ENCODE measurements around the gene TNFRSF21. TPM values are rescaled to one million over a fixed set of nuclear protein-coding genes. Genes with fewer than 3 reads are reported as not detected.
A peak's percentile ranks its signal among the peaks of the same experiment; 100 is the strongest.
"Not testable (repeated sequence)": the region's sequence is repeated elsewhere in the genome, so short reads cannot be mapped to it uniquely, and the experiment has no call there.

The TNFRSF21 gene
- total and polyA plus RNA-seq, 4 donors: 3.7 to 6.0 (median 4.2) TPM

DNA sequence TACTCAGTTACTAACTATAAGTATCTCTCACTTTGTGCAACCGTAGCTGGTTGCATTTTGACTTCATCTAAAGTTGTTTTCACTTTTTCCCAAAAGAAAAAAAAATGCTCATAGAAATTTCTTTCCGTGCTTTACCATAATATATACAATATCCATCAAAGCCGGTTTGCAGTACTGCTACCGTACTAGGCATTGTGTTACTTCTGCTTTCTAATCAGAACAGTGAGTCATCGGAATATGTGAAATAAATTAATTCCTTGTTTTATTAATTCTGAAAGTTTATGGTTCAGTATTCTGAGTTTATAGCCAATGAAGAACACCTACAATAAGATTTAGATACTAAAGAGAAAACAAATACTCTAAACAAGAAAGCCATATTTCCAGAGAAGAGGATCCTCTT, 72.5 kb downstream of the TNFRSF21 start:
- H3K36me3 ChIP-seq (ENCODE audit: control insufficient read depth in 1 of 2, insufficient read depth in 2 of 2, low read length in 1 of 2): no peaks in the 10 kb centered on the region
- H3K27ac ChIP-seq (ENCODE audit: low read depth in 1 of 2, low read length in 2 of 2): no peak overlapping the region
- DNase-seq: no peak
- H3K9me3 ChIP-seq (ENCODE audit: control insufficient read depth, low read length): no peaks in the 10 kb centered on the region
- no peak for ATAC-seq (ENCODE audit: low FRiP score)
- intact Hi-C loops (cut with DNase I): no loop called here
- WGBS, 2 donors: 91 to 94% methylated on average over 5 of the region's 5 CpGs
- H3K4me3 ChIP-seq (ENCODE audit: low read length in 2 of 2): no peak overlapping the region
- no peaks in the 10 kb centered on the region for H3K27me3 ChIP-seq (ENCODE audit: control insufficient read depth in 1 of 2, insufficient read depth in 2 of 2, low read length in 1 of 2)
- no peaks in the 10 kb centered on the region for H3K4me1 ChIP-seq (ENCODE audit: control insufficient read depth in 1 of 2, insufficient read depth in 2 of 2, low read length in 2 of 2)

GRCh38 chr6:47235964-47236760, 73.5 kb downstream of the TNFRSF21 start:
- Histone ChIP-seq H3K9me3 (ENCODE audit: control insufficient read depth, low read length) (no peaks in the 10 kb centered on the region), H3K36me3 (ENCODE audit: control insufficient read depth in 1 of 2, insufficient read depth in 2 of 2, low read length in 1 of 2) (no peaks in the 10 kb centered on the region), H3K27me3 (ENCODE audit: control insufficient read depth in 1 of 2, insufficient read depth in 2 of 2, low read length in 1 of 2) (no peaks in the 10 kb centered on the region), H3K27ac (ENCODE audit: low read depth in 1 of 2, low read length in 2 of 2) (no peak overlapping the region), H3K4me3 (ENCODE audit: low read length in 2 of 2) (no peak overlapping the region), H3K4me1 (ENCODE audit: control insufficient read depth in 1 of 2, insufficient read depth in 2 of 2, low read length in 2 of 2) (no peaks in the 10 kb centered on the region)
- intact Hi-C loops (cut with DNase I): no loop called here
- ATAC-seq (ENCODE audit: low FRiP score) (no peak), DNase-seq (peak in 1 of 2 donors; percentile 50)
- WGBS, 2 donors: 57 to 60% methylated on average over 8 of the region's 8 CpGs

- Histone ChIP-seq H3K27me3 (ENCODE audit: control insufficient read depth in 1 of 2, insufficient read depth in 2 of 2, low read length in 1 of 2) (no peaks in the 10 kb centered on the region), H3K4me1 (ENCODE audit: control insufficient read depth in 1 of 2, insufficient read depth in 2 of 2, low read length in 2 of 2) (no peaks in the 10 kb centered on the region), H3K36me3 (ENCODE audit: control insufficient read depth in 1 of 2, insufficient read depth in 2 of 2, low read length in 1 of 2) (no peaks in the 10 kb centered on the region), H3K4me3 (ENCODE audit: low read length in 2 of 2) (no peak overlapping the region), H3K27ac (ENCODE audit: low read depth in 1 of 2, low read length in 2 of 2) (no peak overlapping the region), H3K9me3 (ENCODE audit: control insufficient read depth, low read length) (no peaks in the 10 kb centered on the region)
- ATAC-seq (ENCODE audit: low FRiP score) (no peak), DNase-seq (no peak)
- WGBS, 2 donors: 95% methylated on average over 1 of the region's 1 CpG
- intact Hi-C loops (cut with DNase I): no loop called here
Measured at GRCh38 chr6:47235421-47235820, 74.3 kb downstream of the TNFRSF21 start.

DNA sequence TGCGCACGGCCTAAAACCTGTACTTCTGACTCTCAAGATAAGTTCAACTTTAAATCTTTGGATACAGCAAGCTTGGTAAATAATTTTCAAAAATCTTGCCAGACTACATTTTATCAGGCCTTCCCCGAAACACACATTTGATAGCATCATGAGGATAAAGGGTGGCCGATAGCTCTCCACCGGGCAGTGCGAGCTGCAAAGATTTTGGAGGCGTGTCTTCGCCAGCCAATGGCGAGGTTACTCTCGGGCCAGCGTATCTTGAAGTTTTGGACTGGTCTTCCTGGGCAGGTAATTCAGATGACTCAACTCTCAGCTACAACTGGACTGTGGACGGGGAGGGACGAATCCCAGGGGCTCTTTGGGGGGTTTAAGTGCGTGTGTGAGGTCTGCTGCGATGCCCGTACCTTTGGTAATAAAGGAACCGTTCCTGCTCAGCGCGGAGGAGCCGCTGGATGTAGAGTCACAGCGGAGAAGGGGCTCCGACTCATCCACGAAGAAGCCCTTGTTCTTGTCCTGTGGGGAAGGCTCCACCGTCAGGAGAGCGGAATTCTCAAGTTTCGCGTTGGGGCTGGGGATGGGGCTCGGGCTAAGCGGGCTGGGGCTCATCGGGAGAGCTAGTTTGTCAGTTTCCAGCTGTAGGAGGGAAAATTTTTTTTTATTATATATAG, 75.3 kb downstream of the TNFRSF21 start:
- intact Hi-C loops (cut with DNase I): no loop called here
- ATAC-seq (ENCODE audit: low FRiP score) (no peak), DNase-seq (no peak)
- H3K27ac ChIP-seq (ENCODE audit: low read depth in 1 of 2, low read length in 2 of 2): no peak overlapping the region
- no peaks in the 10 kb centered on the region for H3K4me1 ChIP-seq (ENCODE audit: control insufficient read depth in 1 of 2, insufficient read depth in 2 of 2, low read length in 2 of 2)
- no peaks in the 10 kb centered on the region for H3K27me3 ChIP-seq (ENCODE audit: control insufficient read depth in 1 of 2, insufficient read depth in 2 of 2, low read length in 1 of 2)
- no peaks in the 10 kb centered on the region for H3K36me3 ChIP-seq (ENCODE audit: control insufficient read depth in 1 of 2, insufficient read depth in 2 of 2, low read length in 1 of 2)
- H3K9me3 ChIP-seq (ENCODE audit: control insufficient read depth, low read length): no peaks in the 10 kb centered on the region
- 94 to 96% methylated on average over 30 of the region's 30 CpGs for WGBS, 2 donors
- no peak overlapping the region for H3K4me3 ChIP-seq (ENCODE audit: low read length in 2 of 2)

DNA sequence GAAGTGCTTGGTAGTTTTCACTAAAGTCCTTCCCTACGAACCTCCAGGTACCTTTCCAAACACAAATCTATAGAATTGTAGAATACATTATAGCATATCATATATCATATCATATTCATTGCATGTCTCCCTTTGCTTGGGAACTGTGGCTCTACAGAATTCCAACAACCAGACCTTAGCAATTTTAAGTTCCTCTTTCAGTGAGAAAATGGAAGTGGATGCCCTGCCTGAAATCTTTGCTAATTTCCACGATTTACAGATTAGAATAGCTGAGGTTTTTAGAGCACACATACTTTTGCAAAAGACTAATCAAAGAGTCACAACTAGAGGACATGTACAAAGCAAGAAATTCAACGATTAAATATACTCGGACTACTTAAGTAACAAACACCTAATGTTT, 78.6 kb downstream of the TNFRSF21 start:
- no peaks in the 10 kb centered on the region for H3K27me3 ChIP-seq (ENCODE audit: control insufficient read depth in 1 of 2, insufficient read depth in 2 of 2, low read length in 1 of 2)
- no peaks in the 10 kb centered on the region for H3K9me3 ChIP-seq (ENCODE audit: control insufficient read depth, low read length)
- no peaks in the 10 kb centered on the region for H3K36me3 ChIP-seq (ENCODE audit: control insufficient read depth in 1 of 2, insufficient read depth in 2 of 2, low read length in 1 of 2)
- DNase-seq: no peak
- H3K4me1 ChIP-seq (ENCODE audit: control insufficient read depth in 1 of 2, insufficient read depth in 2 of 2, low read length in 2 of 2): no peaks in the 10 kb centered on the region
- H3K27ac ChIP-seq (ENCODE audit: low read depth in 1 of 2, low read length in 2 of 2): no peak overlapping the region
- intact Hi-C loops (cut with DNase I): no loop called here
- WGBS, 2 donors: 87 to 89% methylated on average over 4 of the region's 4 CpGs
- H3K4me3 ChIP-seq (ENCODE audit: low read length in 2 of 2): no peak overlapping the region
- no peak for ATAC-seq (ENCODE audit: low FRiP score)

DNA sequence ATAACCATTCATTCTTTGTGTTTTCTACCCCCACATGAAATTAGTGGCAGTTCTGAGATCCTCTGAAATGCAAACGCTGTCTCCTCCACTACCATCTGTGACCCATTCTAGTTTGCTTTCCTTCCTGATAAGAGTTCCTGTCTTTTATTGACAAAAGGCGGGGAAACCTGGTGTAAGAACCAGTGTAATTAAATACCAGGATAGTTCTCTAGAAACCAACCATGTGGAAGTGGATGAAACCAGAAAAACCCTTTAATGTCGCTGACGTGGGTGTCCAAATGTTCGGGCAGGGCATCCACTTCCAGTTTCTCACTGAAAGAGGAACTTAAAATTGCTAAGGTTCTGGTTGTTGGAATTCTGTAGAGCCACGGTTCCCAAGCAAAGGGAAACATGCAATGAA, 79.1 kb downstream of the TNFRSF21 start:
- 80 to 83% methylated on average over 6 of the region's 6 CpGs for WGBS, 2 donors
- Histone ChIP-seq H3K27me3 (ENCODE audit: control insufficient read depth in 1 of 2, insufficient read depth in 2 of 2, low read length in 1 of 2) (no peaks in the 10 kb centered on the region), H3K9me3 (ENCODE audit: control insufficient read depth, low read length) (no peaks in the 10 kb centered on the region), H3K4me3 (ENCODE audit: low read length in 2 of 2) (no peak overlapping the region), H3K27ac (ENCODE audit: low read depth in 1 of 2, low read length in 2 of 2) (no peak overlapping the region), H3K4me1 (ENCODE audit: control insufficient read depth in 1 of 2, insufficient read depth in 2 of 2, low read length in 2 of 2) (no peaks in the 10 kb centered on the region), H3K36me3 (ENCODE audit: control insufficient read depth in 1 of 2, insufficient read depth in 2 of 2, low read length in 1 of 2) (no peaks in the 10 kb centered on the region)
- no peak for ATAC-seq (ENCODE audit: low FRiP score)
- intact Hi-C loops (cut with DNase I): no loop called here
- DNase-seq: no peak

DNA sequence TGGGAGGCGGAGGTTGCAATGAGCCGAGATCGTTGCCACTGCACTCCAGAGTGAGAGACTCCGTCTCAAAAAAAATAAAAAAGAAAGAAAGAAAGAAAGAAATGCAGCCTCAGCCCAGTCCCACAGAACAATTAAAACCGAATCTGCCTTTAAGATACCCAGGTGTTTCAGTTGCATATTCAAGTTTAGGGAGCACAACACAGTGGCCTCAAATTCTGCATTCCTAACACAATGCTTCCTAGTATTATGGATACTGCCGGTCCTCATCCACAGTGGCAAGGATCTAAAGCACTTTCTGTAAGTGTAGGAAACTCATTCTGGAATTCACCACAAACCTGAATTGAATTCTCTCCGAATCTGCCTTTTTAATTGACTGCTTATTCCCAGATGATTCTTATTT, 80.5 kb downstream of the TNFRSF21 start:
- no peaks in the 10 kb centered on the region for H3K9me3 ChIP-seq (ENCODE audit: control insufficient read depth, low read length)
- no peaks in the 10 kb centered on the region for H3K27me3 ChIP-seq (ENCODE audit: control insufficient read depth in 1 of 2, insufficient read depth in 2 of 2, low read length in 1 of 2)
- DNase-seq (no peak), ATAC-seq (ENCODE audit: low FRiP score) (no peak)
- H3K4me1 ChIP-seq (ENCODE audit: control insufficient read depth in 1 of 2, insufficient read depth in 2 of 2, low read length in 2 of 2): no peaks in the 10 kb centered on the region
- intact Hi-C loops (cut with DNase I): no loop called here
- H3K27ac ChIP-seq (ENCODE audit: low read depth in 1 of 2, low read length in 2 of 2): no peak overlapping the region
- WGBS, 2 donors: 95 to 97% methylated on average over 7 of the region's 7 CpGs
- H3K36me3 ChIP-seq (ENCODE audit: control insufficient read depth in 1 of 2, insufficient read depth in 2 of 2, low read length in 1 of 2): no peaks in the 10 kb centered on the region
- H3K4me3 ChIP-seq (ENCODE audit: low read length in 2 of 2): no peak overlapping the region

- H3K27ac ChIP-seq (ENCODE audit: low read depth in 1 of 2, low read length in 2 of 2); intact Hi-C loops (cut with DNase I); H3K9me3 ChIP-seq (ENCODE audit: control insufficient read depth, low read length); ATAC-seq (ENCODE audit: low FRiP score); H3K36me3 ChIP-seq (ENCODE audit: control insufficient read depth in 1 of 2, insufficient read depth in 2 of 2, low read length in 1 of 2); H3K4me3 ChIP-seq (ENCODE audit: low read length in 2 of 2); H3K4me1 ChIP-seq (ENCODE audit: control insufficient read depth in 1 of 2, insufficient read depth in 2 of 2, low read length in 2 of 2); DNase-seq; H3K27me3 ChIP-seq (ENCODE audit: control insufficient read depth in 1 of 2, insufficient read depth in 2 of 2, low read length in 1 of 2): not testable (repeated sequence)
- 92 to 96% methylated on average over 3 of the region's 3 CpGs for WGBS, 2 donors
Measured at GRCh38 chr6:47228093-47228492, 81.6 kb downstream of the TNFRSF21 start.

- DNase-seq; intact Hi-C loops (cut with DNase I); H3K9me3 ChIP-seq (ENCODE audit: control insufficient read depth, low read length); H3K4me3 ChIP-seq (ENCODE audit: low read length in 2 of 2); H3K27me3 ChIP-seq (ENCODE audit: control insufficient read depth in 1 of 2, insufficient read depth in 2 of 2, low read length in 1 of 2); ATAC-seq (ENCODE audit: low FRiP score); H3K27ac ChIP-seq (ENCODE audit: low read depth in 1 of 2, low read length in 2 of 2); H3K36me3 ChIP-seq (ENCODE audit: control insufficient read depth in 1 of 2, insufficient read depth in 2 of 2, low read length in 1 of 2); H3K4me1 ChIP-seq (ENCODE audit: control insufficient read depth in 1 of 2, insufficient read depth in 2 of 2, low read length in 2 of 2): not testable (repeated sequence)
Measured at GRCh38 chr6:47223251-47223650, 86.5 kb downstream of the TNFRSF21 start.
